HEK293T (cell line): ENCODE measurements around the gene NGEF.

Experiments
- BHLHE40 ChIP-seq: fragments of 450-650 bp; IDR thresholded peaks from 2 replicates; pipeline ENCODE4 v1.6.1; 2016; ENCODE audit warnings: mild to moderate bottlenecking, moderate library complexity, borderline replicate concordance
- ELF4 ChIP-seq: fragments of 450-650 bp; IDR thresholded peaks from 2 replicates; pipeline ENCODE4 v1.6.1; 2017; ENCODE audit warnings: antibody characterized with exemption
- FOXA1 ChIP-seq: fragments of 450-650 bp; IDR thresholded peaks from 2 replicates; pipeline ENCODE4 v1.6.1; 2016; ENCODE audit warnings: mild to moderate bottlenecking
- FOXM1 ChIP-seq: fragments of 450-650 bp; IDR thresholded peaks from 2 replicates; pipeline ENCODE4 v1.6.1; 2017; ENCODE audit warnings: mild to moderate bottlenecking, borderline replicate concordance
- HDGF ChIP-seq: fragments of 450-650 bp; IDR thresholded peaks from 2 replicates; pipeline ENCODE4 v1.6.1; 2017; ENCODE audit warnings: antibody characterized with exemption, borderline replicate concordance
- NFRKB ChIP-seq: fragments of 450-650 bp; IDR thresholded peaks from 2 replicates; pipeline ENCODE4 v1.6.1; 2016; ENCODE audit warnings: mild to moderate bottlenecking, moderate library complexity
- TARDBP ChIP-seq: fragments of 450-650 bp; IDR thresholded peaks from 2 replicates; pipeline ENCODE4 v1.6.1; 2016

- TF ChIP-seq NFRKB: no peak
- no peak for TF ChIP-seq HDGF
- no peak for TF ChIP-seq ELF4
- TF ChIP-seq FOXM1: no peak
- TF ChIP-seq FOXA1: no peak
- no peak for TF ChIP-seq BHLHE40
- TF ChIP-seq TARDBP: no peak
These were observed 21.2 kb upstream of the NGEF start for GRCh38 chr2:233034091-233034882.
